NCI-H510A (cell line): ENCODE measurements around the gene IHH.

ENCODE experiments used
- DNase-seq: peaks from one replicate; lab custom pipeline; 2025; lab: John Stamatoyannopoulos, UW

The IHH gene

DNA sequence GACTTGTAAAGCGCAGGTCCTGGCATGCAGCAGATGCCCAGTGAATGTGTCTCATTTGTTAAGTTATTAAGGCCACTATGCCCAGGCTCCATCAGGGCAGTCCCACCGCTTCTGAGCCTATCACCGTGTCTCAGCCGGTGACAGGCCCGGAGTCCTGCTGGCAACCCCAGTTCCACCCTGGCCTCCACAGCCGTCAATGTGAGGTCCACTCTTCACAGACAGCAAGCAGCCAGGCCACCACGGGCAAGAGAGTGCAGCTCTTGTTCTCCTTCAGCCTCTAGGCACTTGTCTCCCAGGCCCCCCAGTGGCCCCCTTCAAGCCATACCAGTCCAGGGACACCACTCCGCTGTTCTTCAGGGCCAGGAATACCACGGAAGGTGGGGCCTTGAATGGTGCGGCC is 42.0 kb downstream of the IHH start:
- no peak for DNase-seq

- DNase-seq, result no peak
Measured at GRCh38 chr2:219018286-219018685, 42.4 kb downstream of the IHH start.

- DNase-seq, result no peak
Measured at GRCh38 chr2:219017201-219017931, 43.4 kb downstream of the IHH start.

GRCh38 chr2:219016721-219017120 is 44.0 kb downstream of the IHH start:
- no peak for DNase-seq

DNA sequence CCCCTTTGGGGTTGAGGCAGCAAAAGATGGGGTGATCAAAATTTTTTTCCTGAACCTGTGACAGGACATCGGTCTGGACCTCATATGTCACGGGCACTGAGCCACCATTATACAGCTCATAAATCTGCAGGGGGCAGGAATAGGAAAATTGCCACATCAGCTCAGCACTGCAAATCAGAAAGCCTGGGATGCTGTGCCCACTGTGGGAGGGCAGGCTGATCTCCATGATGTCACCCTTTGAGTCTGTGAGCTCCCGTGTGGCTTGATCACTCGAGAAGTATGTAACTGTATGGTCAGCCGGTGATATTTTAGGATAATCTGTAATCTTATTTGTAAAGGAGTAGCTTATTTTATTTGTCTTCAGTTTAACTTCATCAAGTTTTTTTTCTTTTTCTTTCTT is 49.8 kb downstream of the IHH start:
- no peak for DNase-seq

DNA sequence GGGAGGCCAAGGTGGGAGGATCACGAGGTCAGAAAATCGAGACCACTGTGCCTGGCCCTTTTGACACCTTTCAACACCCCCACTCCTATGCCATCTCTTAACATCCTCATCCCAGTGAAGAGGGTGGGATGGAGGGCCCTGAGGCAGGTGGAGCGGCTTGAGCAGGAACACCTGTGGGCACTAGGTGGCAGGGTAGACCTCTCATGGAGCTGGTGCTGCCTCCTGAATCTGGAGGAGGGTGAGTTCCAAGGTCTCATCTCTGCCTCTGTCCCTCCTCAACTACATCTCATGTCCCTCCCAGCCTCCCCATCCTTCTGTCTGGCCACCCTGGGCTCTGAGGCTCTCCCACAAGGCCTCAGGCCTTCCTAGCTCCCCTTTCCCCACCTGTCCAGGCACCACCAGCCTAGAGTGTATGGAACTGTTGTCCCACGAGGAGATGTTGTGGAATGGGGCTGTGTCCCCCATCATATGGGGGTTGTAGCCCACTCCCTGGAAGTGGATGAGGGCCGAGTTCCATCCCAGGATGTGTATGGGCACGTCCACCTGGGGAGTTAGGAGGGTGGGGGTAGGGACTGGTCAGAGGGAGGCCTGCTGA is 50.5 kb downstream of the IHH start:
- peak; percentile 10 for DNase-seq

- DNase-seq, result no peak
Measured at GRCh38 chr2:219009294-219009693, 51.4 kb downstream of the IHH start.
